Neural cell (in vitro differentiated cells): ENCODE results near the gene ZNF80. TPM values are rescaled to one million over a fixed set of nuclear protein-coding genes. Genes with fewer than 3 reads are reported as not detected.

Experiments used
- H2AFZ ChIP-seq: fragments of 200-600, 300-800 bp; sonication (generic), shearing (Covaris generic); 2 replicates; pipeline ENCODE4 v1.6.0; 2014; ENCODE audit warnings: low read depth, mild to moderate bottlenecking, antibody characterized with exemption, low read length, moderate library complexity
- H3F3A ChIP-seq: fragments of 200-600 bp; shearing (Covaris generic); 2 replicates; pipeline ENCODE4 v1.6.1; 2016; ENCODE audit warnings: mild to moderate bottlenecking, moderate library complexity, mixed read lengths, antibody characterized with exemption, low read length; ENCODE audit not compliant: insufficient read depth, poor library complexity, severe bottlenecking
- H3K27ac ChIP-seq: fragments of 200-600, 300-800 bp; sonication (generic), shearing (Covaris generic); 2 replicates; pipeline ENCODE4 v1.5.1; 2014; ENCODE audit warnings: mild to moderate bottlenecking, low read length, moderate library complexity
- H3K27me3 ChIP-seq: fragments of 300-800, 200-600 bp; sonication (generic), shearing (Covaris generic); 2 replicates; pipeline ENCODE4 v1.6.0; 2014; ENCODE audit warnings: mild to moderate bottlenecking, low read depth, low read length, moderate library complexity; ENCODE audit not compliant: insufficient read depth
- H3K36me3 ChIP-seq: fragments of 300-800, 200-600 bp; sonication (generic), shearing (Covaris generic); 2 replicates; pipeline ENCODE4 v1.5.1; 2014; ENCODE audit warnings: mild to moderate bottlenecking, antibody characterized with exemption, low read length, moderate library complexity; ENCODE audit not compliant: insufficient read depth
- H3K4me2 ChIP-seq: fragments of 300-800, 200-600 bp; sonication (generic), shearing (Covaris generic); 2 replicates; pipeline ENCODE4 v1.6.0; 2014; ENCODE audit warnings: mild to moderate bottlenecking, low read length
- H3K4me3 ChIP-seq: fragments of 300-800, 200-600 bp; sonication (generic), shearing (Covaris generic); 2 replicates; pipeline ENCODE4 v1.5.1; 2014; ENCODE audit warnings: mild to moderate bottlenecking, low read length, moderate library complexity
- H3K79me2 ChIP-seq: fragments of 200-600 bp; shearing (Covaris generic); replicated peaks from 2 replicates; pipeline ENCODE4 v1.6.0; 2014; ENCODE audit warnings: mild to moderate bottlenecking, low read length, moderate library complexity; ENCODE audit not compliant: insufficient read depth
- H3K9ac ChIP-seq: fragments of 300-800, 200-600 bp; sonication (generic), shearing (Covaris generic); 2 replicates; pipeline ENCODE4 v1.6.1; 2016; ENCODE audit warnings: mild to moderate bottlenecking, low read length, mixed read lengths
- H3K9me2 ChIP-seq: fragments of 200-600 bp; shearing (Covaris generic); 2 replicates; pipeline ENCODE4 v1.6.1; 2016; ENCODE audit warnings: mild to moderate bottlenecking, low read length, mixed read lengths; ENCODE audit not compliant: insufficient read depth
- H3K9me3 ChIP-seq: fragments of 200-600, 300-800 bp; sonication (generic), shearing (Covaris generic); 2 replicates; pipeline ENCODE4 v1.6.1; 2016; ENCODE audit warnings: mild to moderate bottlenecking, mixed run types, low read length, moderate library complexity, mixed read lengths
- H4K20me1 ChIP-seq: fragments of 200-600 bp; shearing (Covaris generic); 2 replicates; pipeline ENCODE4 v1.6.1; 2016; ENCODE audit warnings: mild to moderate bottlenecking, mixed run types; ENCODE audit not compliant: insufficient read depth
- CTCF ChIP-seq: fragments of 450-650 bp; IDR thresholded peaks from 2 replicates; pipeline ENCODE4 v1.5.1; 2014; ENCODE audit warnings: antibody characterized with exemption, mild to moderate bottlenecking, moderate library complexity; ENCODE audit not compliant: poor library complexity, severe bottlenecking
- EP300 ChIP-seq: fragments of 450-650 bp; conservative IDR thresholded peaks from 2 replicates; pipeline ENCODE4 v1.6.1; 2014; ENCODE audit warnings: antibody characterized with exemption, mild to moderate bottlenecking, moderate library complexity; ENCODE audit not compliant: poor library complexity, severe bottlenecking
- EZH2 ChIP-seq: fragments of 200-600, 300-800 bp; shearing (Covaris generic), sonication (generic); IDR thresholded peaks from 2 replicates; pipeline ENCODE4 v1.6.1; 2014; ENCODE audit warnings: antibody characterized with exemption, low read length, borderline replicate concordance, mild to moderate bottlenecking; ENCODE audit not compliant: insufficient read depth, poor library complexity, severe bottlenecking
- MXI1 ChIP-seq: fragments of 450-650 bp; conservative IDR thresholded peaks from 2 replicates; pipeline ENCODE4 v1.6.1; 2014; ENCODE audit warnings: antibody characterized with exemption, mild to moderate bottlenecking; ENCODE audit not compliant: poor library complexity, severe bottlenecking
- POLR2AphosphoS5 ChIP-seq: IDR thresholded peaks from 2 replicates; pipeline ENCODE4 v1.6.1; 2012
- RAD21 ChIP-seq: fragments of 450-650 bp; conservative IDR thresholded peaks from 2 replicates; pipeline ENCODE4 v1.6.1; 2014; ENCODE audit warnings: antibody characterized with exemption, mild to moderate bottlenecking, moderate library complexity
- REST ChIP-seq: IDR thresholded peaks from 2 replicates; pipeline ENCODE4 v1.6.1; 2012; ENCODE audit warnings: borderline replicate concordance
- SMC3 ChIP-seq: fragments of 450-650 bp; conservative IDR thresholded peaks from 2 replicates; pipeline ENCODE4 v1.6.1; 2014; ENCODE audit warnings: antibody characterized with exemption, mild to moderate bottlenecking, moderate library complexity; ENCODE audit not compliant: poor library complexity
- TAF1 ChIP-seq: IDR thresholded peaks from 2 replicates; pipeline ENCODE4 v1.6.1; 2012; ENCODE audit warnings: low read depth
- polyA plus RNA-seq: library from polyadenylated mRNA; depleted of rRNA; stranded (reverse); fragments of >200 nt; gene quantifications from 2 replicates; pipeline ENCODE4 v1.2.3, GENCODE V29; 2014

The ZNF80 gene
- polyA plus RNA-seq, 1 donor from 2014 or later = 0.17 TPM

GRCh38 chr3:114231616-114232015, 5.8 kb downstream of the ZNF80 start:
- Histone ChIP-seq H3K36me3 (no peaks in the 10 kb centered on the region), H3K4me2 (no peak overlapping the region), H3K9ac (no peak overlapping the region), H3K9me3 (no peaks in the 10 kb centered on the region), H4K20me1 (no peaks in the 10 kb centered on the region), H3K27me3 (no peaks in the 10 kb centered on the region), H3K27ac (no peak overlapping the region), H2AFZ (no peak overlapping the region), H3K4me3 (no peak overlapping the region), H3K9me2 (no peaks in the 10 kb centered on the region), H3K79me2 (no peaks in the 10 kb centered on the region), H3F3A (no peaks in the 10 kb centered on the region)
- no peak for TF ChIP-seq SMC3
- no peak for TF ChIP-seq MXI1
- no peak for TF ChIP-seq POLR2AphosphoS5
- no peak for TF ChIP-seq TAF1
- no peak for TF ChIP-seq RAD21
- TF ChIP-seq EP300 = no peak
- no peak for TF ChIP-seq REST
- no peak for TF ChIP-seq EZH2
- TF ChIP-seq CTCF = no peak

- Histone ChIP-seq H3F3A (no peaks in the 10 kb centered on the region), H3K9me3 (no peaks in the 10 kb centered on the region), H3K9ac (no peak overlapping the region), H3K79me2 (no peaks in the 10 kb centered on the region), H3K36me3 (no peaks in the 10 kb centered on the region), H4K20me1 (no peaks in the 10 kb centered on the region), H3K4me2 (no peak overlapping the region), H3K27me3 (no peaks in the 10 kb centered on the region), H2AFZ (no peak overlapping the region), H3K9me2 (no peaks in the 10 kb centered on the region), H3K27ac (no peak overlapping the region), H3K4me3 (no peak overlapping the region)
- no peak for TF ChIP-seq MXI1
Measured at GRCh38 chr3:114227076-114227475, 10.3 kb downstream of the ZNF80 start.

- no peaks in the 10 kb centered on the region for H3K9me3 ChIP-seq
- no peak overlapping the region for H3K4me2 ChIP-seq
- H3F3A ChIP-seq = no peaks in the 10 kb centered on the region
- H2AFZ ChIP-seq = no peak overlapping the region
- no peaks in the 10 kb centered on the region for H3K79me2 ChIP-seq
- no peaks in the 10 kb centered on the region for H3K27me3 ChIP-seq
- H3K4me3 ChIP-seq = no peak overlapping the region
- no peaks in the 10 kb centered on the region for H3K9me2 ChIP-seq
- H3K9ac ChIP-seq = no peak overlapping the region
- no peaks in the 10 kb centered on the region for H3K36me3 ChIP-seq
- no peaks in the 10 kb centered on the region for H4K20me1 ChIP-seq
- H3K27ac ChIP-seq = no peak overlapping the region
- TF ChIP-seq CTCF = no peak
- TF ChIP-seq POLR2AphosphoS5 = no peak
- no peak for TF ChIP-seq MXI1
- no peak for TF ChIP-seq RAD21
- TF ChIP-seq SMC3 = no peak
- no peak for TF ChIP-seq REST
- TF ChIP-seq TAF1 = no peak
Measured at GRCh38 chr3:114226313-114226712, 11.1 kb downstream of the ZNF80 start.
